Retinal pigment epithelial cell (primary cell): ENCODE results near the gene NR6A1.

Experiments used
- DNase-seq: peaks from one replicate; pipeline ENCODE4 v3.0.0-alpha.2; 2010; ENCODE audit warnings: low read depth
- H3K4me3 ChIP-seq: 2 replicates; pipeline ENCODE4 v1.5.1; 2011; ENCODE audit warnings: mild to moderate bottlenecking, low read length, control low read depth, moderate library complexity
- TF ChIP-seq, protein P1 (sequence below): conservative IDR thresholded peaks from 2 replicates; pipeline ENCODE4 v1.5.1; 2011; ENCODE audit warnings: low read depth, low read length, control low read depth, inconsistent platforms

Gene NR6A1

DNA sequence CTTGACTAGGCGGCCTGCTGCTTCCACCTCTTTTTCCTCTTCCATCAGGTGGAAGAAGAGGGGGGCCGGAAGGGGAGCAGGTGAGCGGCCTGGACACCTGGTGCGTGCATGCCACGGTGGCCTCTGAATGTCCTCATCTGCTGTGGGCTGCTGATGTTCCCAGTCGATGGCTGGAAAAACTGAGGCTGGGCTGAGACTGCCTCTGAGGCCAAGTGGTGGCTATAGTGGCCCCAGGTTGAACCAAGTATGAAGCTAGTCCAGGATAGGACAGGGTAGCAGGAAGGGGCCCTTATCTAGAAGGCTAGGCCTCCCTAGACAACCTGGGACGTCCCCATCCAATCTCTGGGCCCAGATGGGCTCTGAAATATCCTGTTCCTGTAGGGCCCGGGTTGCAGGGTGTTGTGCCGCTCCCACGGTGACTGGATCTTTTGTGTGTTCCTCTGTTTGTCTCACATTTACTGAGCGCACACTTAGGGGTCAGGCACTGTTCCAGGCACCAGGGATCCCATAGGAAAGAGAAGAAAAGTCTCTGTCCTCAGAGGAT is 263.2 kb downstream of the NR6A1 start:
- DNase-seq, result no peak
- no peak overlapping the region for H3K4me3 ChIP-seq
- TF ChIP-seq, protein P1, sequence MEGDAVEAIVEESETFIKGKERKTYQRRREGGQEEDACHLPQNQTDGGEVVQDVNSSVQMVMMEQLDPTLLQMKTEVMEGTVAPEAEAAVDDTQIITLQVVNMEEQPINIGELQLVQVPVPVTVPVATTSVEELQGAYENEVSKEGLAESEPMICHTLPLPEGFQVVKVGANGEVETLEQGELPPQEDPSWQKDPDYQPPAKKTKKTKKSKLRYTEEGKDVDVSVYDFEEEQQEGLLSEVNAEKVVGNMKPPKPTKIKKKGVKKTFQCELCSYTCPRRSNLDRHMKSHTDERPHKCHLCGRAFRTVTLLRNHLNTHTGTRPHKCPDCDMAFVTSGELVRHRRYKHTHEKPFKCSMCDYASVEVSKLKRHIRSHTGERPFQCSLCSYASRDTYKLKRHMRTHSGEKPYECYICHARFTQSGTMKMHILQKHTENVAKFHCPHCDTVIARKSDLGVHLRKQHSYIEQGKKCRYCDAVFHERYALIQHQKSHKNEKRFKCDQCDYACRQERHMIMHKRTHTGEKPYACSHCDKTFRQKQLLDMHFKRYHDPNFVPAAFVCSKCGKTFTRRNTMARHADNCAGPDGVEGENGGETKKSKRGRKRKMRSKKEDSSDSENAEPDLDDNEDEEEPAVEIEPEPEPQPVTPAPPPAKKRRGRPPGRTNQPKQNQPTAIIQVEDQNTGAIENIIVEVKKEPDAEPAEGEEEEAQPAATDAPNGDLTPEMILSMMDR, result no peak

DNA sequence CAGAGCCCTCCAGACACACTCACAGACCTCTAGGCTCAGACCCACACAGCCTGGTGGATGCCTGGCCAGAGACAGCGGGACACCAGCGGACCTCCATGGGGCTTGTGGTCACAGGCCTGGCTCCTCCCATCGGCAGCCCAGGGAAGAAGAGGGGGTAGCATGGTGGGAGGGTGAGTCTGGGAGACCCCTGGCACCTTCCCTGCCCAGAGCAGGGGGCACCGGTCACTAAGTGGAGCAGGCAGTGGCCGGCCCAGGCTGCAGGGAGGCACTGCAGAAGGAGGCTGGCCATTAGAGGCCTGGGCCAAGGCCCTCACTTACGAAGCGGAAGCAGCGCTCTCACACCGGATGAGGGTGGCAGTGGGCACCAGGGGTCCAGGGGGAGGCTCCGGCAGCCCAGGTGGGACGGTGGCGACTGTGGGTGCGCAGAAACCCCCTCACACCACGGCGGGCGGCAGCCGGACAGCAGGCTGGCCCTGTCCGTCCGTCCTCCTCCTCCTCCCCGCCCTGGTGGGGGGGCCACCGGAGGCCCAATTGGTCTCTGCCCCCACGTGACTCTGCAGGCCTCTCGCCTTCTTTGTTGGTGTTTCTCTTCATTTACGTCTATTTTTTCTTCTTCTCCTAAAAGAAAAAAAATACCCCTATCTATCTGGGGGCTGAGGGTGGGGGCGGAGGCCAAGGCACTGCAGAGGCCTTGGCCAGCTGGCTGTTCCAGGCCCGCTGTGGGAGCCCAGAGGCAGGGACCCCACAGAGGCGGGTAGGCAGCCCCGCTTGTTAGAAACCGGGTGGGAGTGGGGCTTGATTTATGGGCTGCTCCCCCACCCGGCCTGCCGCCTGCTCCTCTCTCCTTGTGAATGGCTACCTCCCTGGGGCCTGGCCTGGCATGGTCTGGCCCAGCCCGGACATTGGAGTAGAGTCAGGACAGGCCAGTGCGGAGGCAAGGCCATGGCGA is 263.9 kb downstream of the NR6A1 start, which contains the start of gene NR5A1:
Gene NR5A1 (minus strand): TSS at position 469 of the 949 bp plus-strand sequence. CDS start 4,004 bp downstream, outside the sequence.
- no peak within 1 kb of the TSS for H3K4me3 ChIP-seq
- TF ChIP-seq, protein P1, result no peak
- no peak for DNase-seq

DNA sequence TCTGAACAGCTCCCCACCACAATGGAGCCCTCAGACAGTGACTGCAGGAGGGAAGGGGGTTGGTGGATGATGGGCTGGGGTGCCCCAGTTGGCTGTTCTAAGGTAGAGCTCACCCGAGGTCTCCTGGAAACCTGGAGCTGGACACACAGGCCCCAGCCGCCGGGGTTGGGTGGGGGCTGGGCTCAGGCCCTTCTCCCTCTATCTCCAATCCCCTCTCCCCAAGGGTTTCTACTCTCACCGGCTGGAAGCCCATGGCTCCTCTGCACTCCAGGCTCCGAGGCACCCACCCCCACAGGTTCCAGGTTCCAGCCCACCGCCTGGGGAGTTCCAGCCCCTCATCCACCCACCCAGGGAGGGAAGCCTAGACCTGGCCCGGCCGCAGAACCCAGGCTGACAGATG is 264.7 kb downstream of the NR6A1 start:
- TF ChIP-seq, protein P1, result no peak

DNA sequence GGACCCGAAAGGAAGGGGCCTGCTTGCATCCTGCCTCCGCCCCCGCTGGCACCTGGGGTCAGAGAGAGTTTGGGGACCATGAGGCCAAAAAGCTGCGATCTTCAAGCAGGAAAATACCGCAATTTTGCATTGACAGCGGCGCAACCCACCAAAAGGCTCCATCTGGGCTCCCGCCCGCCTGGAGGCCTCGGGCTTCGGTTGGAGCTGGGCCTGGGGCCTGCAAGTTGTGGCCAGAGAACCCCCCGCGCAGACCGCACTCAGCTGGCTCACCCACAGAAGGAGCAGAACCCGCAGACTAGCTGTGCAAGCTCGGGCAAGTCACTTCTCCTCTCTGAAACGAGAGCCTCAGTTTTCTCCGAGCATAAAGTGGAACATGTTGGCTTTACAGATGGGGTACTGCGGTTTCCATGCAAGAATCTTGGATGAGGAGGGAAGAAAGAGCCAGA is 265.2 kb downstream of the NR6A1 start:
- no peak for DNase-seq
- TF ChIP-seq, protein P1, result no peak
- H3K4me3 ChIP-seq, result no peak overlapping the region

More for the DNA sequence above, 264.7 kb downstream of the NR6A1 start:
- no peak overlapping the region for H3K4me3 ChIP-seq
- no peak for DNase-seq

DNA sequence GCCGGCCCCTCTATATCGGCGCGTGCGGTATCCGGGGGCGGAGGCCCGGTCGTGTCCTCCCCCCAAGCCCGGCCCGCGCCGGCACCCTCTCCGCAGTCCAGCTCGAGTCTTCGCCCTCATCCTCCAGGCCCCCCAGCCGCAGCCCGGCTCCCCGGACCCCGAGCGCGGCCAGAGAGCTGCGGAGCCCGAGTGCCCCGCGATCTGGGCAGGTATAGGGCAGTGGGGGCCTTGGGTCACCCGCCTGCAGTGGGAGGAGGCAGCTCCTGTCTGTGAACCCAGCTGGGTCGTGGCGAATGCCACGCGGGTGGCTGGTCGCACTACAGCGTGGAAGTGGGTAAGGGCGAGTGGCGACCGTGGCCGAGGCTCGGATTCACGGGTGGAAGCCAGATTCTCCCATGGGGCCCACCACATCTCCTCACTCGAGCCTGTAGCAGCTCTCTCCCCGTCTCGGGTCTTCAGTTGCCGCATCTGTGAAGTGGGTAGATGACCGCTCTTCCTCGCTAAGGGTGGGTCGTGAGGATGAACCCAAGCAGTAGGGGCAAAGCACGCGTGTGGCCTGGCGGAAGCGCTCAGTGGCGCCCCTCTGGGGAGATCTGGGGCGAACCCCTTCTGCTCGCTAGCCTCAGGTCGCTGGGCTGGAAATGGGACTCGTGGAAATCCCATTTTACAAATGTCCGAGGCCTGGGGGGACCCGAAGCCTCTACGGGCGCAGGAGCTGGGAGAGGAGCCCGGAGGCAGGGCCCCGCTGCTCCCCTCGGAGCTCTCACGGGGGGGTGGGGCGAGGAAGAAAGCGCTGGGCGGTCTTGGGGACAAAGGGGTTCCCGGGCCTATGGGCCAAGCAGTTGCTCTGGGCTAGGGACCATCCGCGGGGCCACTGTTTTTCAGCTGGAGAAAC is 265.9 kb downstream of the NR6A1 start:
- no peak overlapping the region for H3K4me3 ChIP-seq
- DNase-seq, result no peak
- TF ChIP-seq, protein P1, result no peak

DNA sequence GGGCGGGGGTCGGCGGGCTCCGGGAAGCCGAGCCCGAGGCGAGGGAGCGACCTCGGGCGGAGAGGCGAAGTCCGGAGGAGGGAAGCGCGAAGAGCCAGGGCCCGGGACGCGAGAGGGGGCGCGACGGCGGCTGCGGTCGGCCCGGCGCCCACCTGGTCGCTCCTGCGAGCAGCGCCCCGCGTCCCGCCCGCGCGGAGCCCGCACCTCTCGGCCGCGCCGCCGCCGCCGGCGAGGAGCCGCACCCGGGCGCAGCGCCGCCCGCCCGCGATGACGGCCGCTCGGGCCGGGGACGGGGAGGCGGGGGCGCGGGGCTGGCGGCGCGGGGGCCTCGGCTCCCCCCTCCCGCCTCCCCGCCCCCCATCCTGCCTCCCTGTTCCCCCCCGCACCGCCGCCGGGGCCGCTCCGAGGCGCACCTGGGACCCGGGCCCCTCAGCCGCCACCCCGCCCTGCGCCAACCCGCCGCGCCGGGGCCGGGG is 266.5 kb downstream of the NR6A1 start:
- TF ChIP-seq, protein P1, result no peak
- DNase-seq, result no peak
- H3K4me3 ChIP-seq, result no peak overlapping the region
